NB4 (cell line): ENCODE results near the gene ANAPC5.

ENCODE experiments used
- DNase-seq: peaks from one replicate; pipeline ENCODE4 v3.0.0; 2010; ENCODE audit warnings: low read depth
- H3K4me3 ChIP-seq: one replicate; pipeline ENCODE4 v1.5.1; 2011; ENCODE audit warnings: mild to moderate bottlenecking, low read depth, low read length, moderate library complexity
- MYC ChIP-seq: IDR thresholded peaks from 2 replicates; pipeline ENCODE4 v1.6.1; 2011; ENCODE audit warnings: low read depth, low read length
- POLR2A ChIP-seq: IDR thresholded peaks from 2 replicates; pipeline ENCODE4 v1.6.1; 2011; ENCODE audit warnings: mild to moderate bottlenecking; ENCODE audit not compliant: insufficient read length; ENCODE audit errors: extremely low read depth
- TF ChIP-seq, protein P1 (sequence below): IDR thresholded peaks from one replicate; pipeline ENCODE4 v1.5.1; 2012; ENCODE audit warnings: low read depth, low read length
- TF ChIP-seq, protein P2 (sequence below): IDR thresholded peaks from 2 replicates; pipeline ENCODE4 v1.6.1; 2011; ENCODE audit warnings: low read depth, low read length

ANAPC5 gene

GRCh38 chr12:121357331-121357730, 5.1 kb upstream of the ANAPC5 start:
- no peak overlapping the region for H3K4me3 ChIP-seq
- DNase-seq: no peak
- TF ChIP-seq MYC: no peak
- TF ChIP-seq, protein P1, sequence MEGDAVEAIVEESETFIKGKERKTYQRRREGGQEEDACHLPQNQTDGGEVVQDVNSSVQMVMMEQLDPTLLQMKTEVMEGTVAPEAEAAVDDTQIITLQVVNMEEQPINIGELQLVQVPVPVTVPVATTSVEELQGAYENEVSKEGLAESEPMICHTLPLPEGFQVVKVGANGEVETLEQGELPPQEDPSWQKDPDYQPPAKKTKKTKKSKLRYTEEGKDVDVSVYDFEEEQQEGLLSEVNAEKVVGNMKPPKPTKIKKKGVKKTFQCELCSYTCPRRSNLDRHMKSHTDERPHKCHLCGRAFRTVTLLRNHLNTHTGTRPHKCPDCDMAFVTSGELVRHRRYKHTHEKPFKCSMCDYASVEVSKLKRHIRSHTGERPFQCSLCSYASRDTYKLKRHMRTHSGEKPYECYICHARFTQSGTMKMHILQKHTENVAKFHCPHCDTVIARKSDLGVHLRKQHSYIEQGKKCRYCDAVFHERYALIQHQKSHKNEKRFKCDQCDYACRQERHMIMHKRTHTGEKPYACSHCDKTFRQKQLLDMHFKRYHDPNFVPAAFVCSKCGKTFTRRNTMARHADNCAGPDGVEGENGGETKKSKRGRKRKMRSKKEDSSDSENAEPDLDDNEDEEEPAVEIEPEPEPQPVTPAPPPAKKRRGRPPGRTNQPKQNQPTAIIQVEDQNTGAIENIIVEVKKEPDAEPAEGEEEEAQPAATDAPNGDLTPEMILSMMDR: no peak

DNA sequence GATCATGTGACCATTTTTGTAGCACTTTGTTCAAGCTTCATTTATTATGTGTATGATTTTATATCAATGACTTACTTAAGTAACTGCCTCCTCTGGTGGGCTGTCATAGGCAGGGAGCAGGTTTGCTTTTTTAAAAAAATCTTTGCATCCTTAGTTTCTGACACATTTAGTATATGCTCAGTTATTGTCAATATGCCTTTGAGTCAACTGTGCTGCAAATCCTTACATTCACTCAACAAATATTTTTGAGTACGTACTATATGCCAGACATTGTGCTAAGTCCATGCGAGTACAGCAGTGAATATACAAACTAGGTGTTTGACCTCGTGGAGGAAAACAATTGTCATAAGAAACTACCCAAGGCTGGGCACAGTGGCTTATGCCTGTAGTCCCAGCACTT, 4.4 kb upstream of the ANAPC5 start:
- TF ChIP-seq, protein P2, sequence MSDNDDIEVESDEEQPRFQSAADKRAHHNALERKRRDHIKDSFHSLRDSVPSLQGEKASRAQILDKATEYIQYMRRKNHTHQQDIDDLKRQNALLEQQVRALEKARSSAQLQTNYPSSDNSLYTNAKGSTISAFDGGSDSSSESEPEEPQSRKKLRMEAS: no peak
- TF ChIP-seq, protein P1: no peak
- TF ChIP-seq POLR2A (no peak), MYC (no peak)
- DNase-seq: no peak
- H3K4me3 ChIP-seq: no peak overlapping the region

DNA sequence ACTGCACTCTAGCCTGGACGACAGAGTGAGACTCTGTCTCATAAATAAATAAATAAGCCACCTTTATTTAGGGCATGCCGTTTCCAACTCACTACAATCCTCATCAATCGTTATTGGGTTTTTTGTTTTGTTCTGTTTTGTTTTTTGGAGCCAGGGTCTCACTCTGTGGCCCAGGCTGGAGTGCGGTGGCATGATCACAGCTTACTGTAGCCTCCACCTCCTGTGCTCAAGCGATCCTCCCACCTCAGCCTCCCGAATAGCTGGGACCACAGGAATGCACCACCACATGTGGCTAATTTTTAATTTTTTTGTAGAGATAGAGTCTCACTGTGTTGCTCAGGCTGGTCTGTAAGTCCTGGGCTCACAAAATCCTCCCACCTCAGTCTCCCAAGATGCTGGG, 3.6 kb upstream of the ANAPC5 start:
- TF ChIP-seq, protein P1: no peak
- TF ChIP-seq POLR2A (no peak), MYC (no peak)
- TF ChIP-seq, protein P2: no peak
- DNase-seq: no peak

DNA sequence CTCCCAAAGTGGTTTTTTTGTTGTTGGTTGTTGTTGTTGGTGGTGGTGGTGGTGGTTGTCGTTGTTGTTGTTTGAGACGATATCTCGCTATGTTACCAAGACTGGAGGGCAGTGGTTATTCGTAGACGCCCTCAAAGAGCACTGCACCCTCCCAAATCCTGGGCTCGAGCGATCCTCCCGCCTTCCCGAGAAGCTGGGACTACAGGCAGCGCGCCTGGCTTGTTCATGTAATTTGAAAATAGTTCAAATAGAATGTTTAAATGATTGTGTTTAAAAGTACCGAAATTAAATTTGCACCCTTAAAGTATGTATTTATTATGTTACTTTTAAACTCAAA, 439 bp upstream of the ANAPC5 start:
- TF ChIP-seq, protein P1: no peak
- TF ChIP-seq MYC (no peak), POLR2A (no peak)
- TF ChIP-seq, protein P2: no peak
- peak overlapping the region; percentile 100 for H3K4me3 ChIP-seq
- DNase-seq: no peak

More for the DNA sequence above, 3.6 kb upstream of the ANAPC5 start:
- H3K4me3 ChIP-seq: no peak overlapping the region

- no peak overlapping the region for H3K4me3 ChIP-seq
- DNase-seq: no peak
- no peak for TF ChIP-seq POLR2A
- TF ChIP-seq, protein P1: no peak
- TF ChIP-seq, protein P2: no peak
- no peak for TF ChIP-seq MYC
Measured at GRCh38 chr12:121346747-121347146, 5.5 kb downstream of the ANAPC5 start.

DNA sequence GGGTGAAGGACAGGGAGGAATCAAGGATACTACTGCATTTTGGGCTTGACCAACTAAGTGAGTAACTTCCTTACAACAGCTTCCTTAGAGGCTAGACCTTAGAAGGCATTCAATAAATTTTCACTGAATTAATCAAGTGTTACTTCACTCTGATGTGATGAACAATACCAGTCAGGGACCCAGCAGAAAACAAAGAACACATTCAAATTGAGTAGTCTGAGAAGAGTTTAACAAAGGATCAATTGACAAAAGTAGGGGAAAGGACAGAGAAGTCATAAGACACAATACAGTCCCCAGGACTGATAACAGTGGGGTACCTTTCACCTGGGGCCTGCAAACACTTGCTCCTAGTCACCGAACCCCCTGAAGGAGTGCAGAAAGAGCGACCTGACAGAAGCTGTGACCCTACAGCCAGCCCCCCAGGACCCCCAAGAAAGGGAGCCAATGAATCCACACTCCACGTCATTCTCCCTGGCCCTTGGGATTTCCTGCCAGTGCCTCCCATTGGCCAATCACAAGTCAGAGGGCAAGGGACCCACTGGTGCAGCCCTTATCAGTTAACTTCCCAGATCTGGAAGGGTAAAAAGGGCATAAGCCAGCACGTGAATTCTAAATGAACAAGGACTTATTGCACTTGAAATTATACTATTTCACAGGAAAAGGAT, 6.9 kb downstream of the ANAPC5 start:
- no peak overlapping the region for H3K4me3 ChIP-seq
- TF ChIP-seq MYC (no peak), POLR2A (no peak)
- TF ChIP-seq, protein P2: no peak
- TF ChIP-seq, protein P1: no peak
- DNase-seq: no peak
